GM12878 (cell line): ENCODE data around the gene SMAGP. TPM values are rescaled to one million over a fixed set of nuclear protein-coding genes. Genes with fewer than 3 reads are reported as not detected.

Source experiments
- ATAC-seq: fragments of 200-7000 bp; cut with Tn5 transposase; 3 replicates; pipeline ENCODE4 v1.9.1; 2020; ENCODE audit warnings: mild to moderate bottlenecking, moderate library complexity
- BruUV-seq: library from RNA; stranded (reverse); fragments of 400-500 nt; replicated peaks from 2 replicates; lab custom pipeline; 2021; lab: Mats Ljungman, UMichigan
- CTCF ChIA-PET: fragments of 300-600 bp; sonication (Branson Sonifier 250); formaldehyde crosslinking; extraction: SDS; loops from one replicate; lab custom pipeline; 2021; ENCODE audit warnings: inconsistent platforms; lab: Yijun Ruan, JAX
- POLR2A ChIA-PET: fragments of 350-600 bp; formaldehyde crosslinking; extraction: SDS; loops from one replicate; lab custom pipeline; 2021; ENCODE audit warnings: inconsistent platforms; lab: Charles Lee
- RAD21 ChIA-PET: fragments of 300-600 bp; sonication (Branson Sonifier 250); formaldehyde crosslinking; loops from one replicate; lab custom pipeline; 2023; ENCODE audit warnings: antibody characterized with exemption; ENCODE audit not compliant: unreplicated experiment; lab: Charles Lee
- SMC1A ChIA-PET: fragments of 300-600 bp; sonication (Branson Sonifier 250); formaldehyde crosslinking; loops from one replicate; lab custom pipeline; 2023; ENCODE audit not compliant: unreplicated experiment, uncharacterized antibody; lab: Charles Lee
- DNase-seq: peaks from one replicate; pipeline ENCODE4 v3.0.0-alpha.2; 2011; ENCODE audit warnings: low read depth, low spot score
- FAIRE-seq: peaks from 3 replicates; lab custom pipeline; 2011; peaks lifted over from hg19 to GRCh38; lab: Jason Lieb, UNC
- H2AFZ ChIP-seq: 2 replicates; pipeline ENCODE4 v1.6.0; 2011; ENCODE audit warnings: low read depth, low read length, control low read depth; ENCODE audit not compliant: control insufficient read depth
- H3K27ac ChIP-seq: 2 replicates; pipeline ENCODE4 v1.5.1; 2011; ENCODE audit warnings: control low read depth; ENCODE audit not compliant: control insufficient read depth, insufficient read depth
- H3K27me3 ChIP-seq, 2 experiments: replicated peaks in 1 of 2; 2 replicates each; pipeline versions ENCODE4 v1.6.0 to v1.6.1; 2011; ENCODE audit warnings: low read length in 1 of 2; ENCODE audit not compliant: control insufficient read depth in 2 of 2, insufficient read depth in 2 of 2
- H3K36me3 ChIP-seq, 2 experiments: 2 replicates each; pipeline ENCODE4 v1.5.1; 2011; ENCODE audit warnings: low read length in 1 of 2; ENCODE audit not compliant: control insufficient read depth in 2 of 2, insufficient read depth in 2 of 2
- H3K4me1 ChIP-seq: 2 replicates; pipeline ENCODE4 v1.6.1; 2011; ENCODE audit warnings: mild to moderate bottlenecking, low read length, moderate library complexity, mixed read lengths; ENCODE audit not compliant: control insufficient read depth, insufficient read depth
- H3K4me2 ChIP-seq: 2 replicates; pipeline ENCODE4 v1.6.0; 2011; ENCODE audit warnings: control low read depth; ENCODE audit not compliant: control insufficient read depth, insufficient read depth
- H3K4me3 ChIP-seq: fragments of 200-600 bp; sonication (generic); 2 replicates; pipeline ENCODE4 v1.5.1; 2016
- H3K79me2 ChIP-seq: 2 replicates; pipeline ENCODE4 v1.6.0; 2011; ENCODE audit warnings: low read length; ENCODE audit not compliant: control insufficient read depth, insufficient read depth
- H3K9ac ChIP-seq: 2 replicates; pipeline ENCODE4 v1.8.0; 2011; ENCODE audit warnings: low read length, control low read depth, mixed read lengths; ENCODE audit not compliant: control insufficient read depth, insufficient read depth
- H3K9me3 ChIP-seq: replicated peaks from 3 replicates; pipeline ENCODE4 v1.5.1; 2011; ENCODE audit warnings: mild to moderate bottlenecking, low read length; ENCODE audit not compliant: control insufficient read depth, insufficient read depth
- H4K20me1 ChIP-seq: 2 replicates; pipeline ENCODE4 v1.6.0; 2011; ENCODE audit not compliant: control insufficient read depth, insufficient read depth
- CEBPZ ChIP-seq: fragments of 150-350 bp; IDR thresholded peaks from 2 replicates; pipeline ENCODE4 v1.6.1; 2016; ENCODE audit warnings: low read depth, low read length
- CREB1 ChIP-seq: IDR thresholded peaks from 2 replicates; pipeline ENCODE4 v1.6.1; 2012; ENCODE audit warnings: low read depth, mild to moderate bottlenecking, inconsistent platforms
- EED ChIP-seq: sonication (generic); IDR thresholded peaks from 2 replicates; pipeline ENCODE4 v1.6.1; 2016; ENCODE audit warnings: antibody characterized with exemption, low read depth
- MEF2A ChIP-seq: IDR thresholded peaks from 2 replicates; pipeline ENCODE4 v1.6.1; 2011; ENCODE audit warnings: low read depth, mild to moderate bottlenecking, low read length, moderate library complexity; ENCODE audit not compliant: insufficient read depth
- NR2C1 ChIP-seq: fragments of 450-650 bp; IDR thresholded peaks from 2 replicates; pipeline ENCODE4 v1.6.1; 2017; ENCODE audit warnings: antibody characterized with exemption, mild to moderate bottlenecking, moderate library complexity
- POLR2AphosphoS5 ChIP-seq: IDR thresholded peaks from 2 replicates; pipeline ENCODE4 v1.6.1; 2011; ENCODE audit warnings: mild to moderate bottlenecking, low read length, inconsistent platforms
- STAT1 ChIP-seq: fragments of 450-650 bp; conservative IDR thresholded peaks from 2 replicates; pipeline ENCODE4 v1.6.1; 2014; ENCODE audit warnings: antibody characterized with exemption, mild to moderate bottlenecking
- TARDBP ChIP-seq: IDR thresholded peaks from 2 replicates; pipeline ENCODE4 v1.6.1; 2016; ENCODE audit warnings: borderline replicate concordance
- ZBTB11 ChIP-seq: fragments of 450-650 bp; formaldehyde crosslinking; IDR thresholded peaks from 2 replicates; pipeline ENCODE4 v1.5.0; 2022; ENCODE audit warnings: mild to moderate bottlenecking, missing genetic modification characterization
- WGBS: methylation state at CpG from one replicate; pipeline ENCODE4 v1.1.6; 2016; ENCODE audit warnings: low lambda C conversion rate; ENCODE audit not compliant: insufficient replicate concordance, insufficient coverage; ENCODE audit errors: missing lambda C conversion rate; 5-methylcytosine and 5-hydroxymethylcytosine counted together
- in situ Hi-C: fragments of 300-500 bp; cut with MboI; formaldehyde crosslinking; loops from 9 replicates; pipeline ENCODE4 v1.14.3; 2018; ENCODE audit warnings: mixed read lengths
- intact Hi-C: fragments of 100-400 bp; cut with micrococcal nuclease; formaldehyde crosslinking; loops from one replicate; pipeline ENCODE4 v1.14.2; 2022; ENCODE audit not compliant: unreplicated experiment
- polyA plus RNA-seq, 11 experiments: library from polyadenylated mRNA; depleted of rRNA in 4 of 11; unstranded in 6 of 11; stranded (reverse) in 5 of 11; fragments of >200 nt; fragmentation: Nextera tagmentation in 4 of 11; fragmentation: Illumina TruSeq in 1 of 11; extraction: Ambion mirVana in 4 of 11; extraction: Trizol in 1 of 11; gene quantifications; 1 replicate in 1 of 11; 2 replicates in 10 of 11; pipeline versions ENCODE4 v1.2.1 to v1.2.3, GENCODE V29; 2011 to 2016; ENCODE audit warnings: inconsistent platforms in 2 of 11, missing spikeins in 2 of 11, low read depth in 1 of 11
- total RNA-seq, 4 experiments: library from RNA; depleted of rRNA in 3 of 4; stranded (reverse); fragments of >200 nt in 3 of 4; fragmentation: Illumina TruSeq in 1 of 4; extraction: Trizol in 1 of 4; gene quantifications; 2 replicates each; pipeline versions ENCODE4 v1.2.1 to v1.2.3, GENCODE V29; 2013 to 2021
- TF ChIP-seq, protein P1 (sequence below): IDR thresholded peaks from 2 replicates; pipeline ENCODE4 v1.6.1; 2011; ENCODE audit warnings: low read depth, mild to moderate bottlenecking, low read length, moderate library complexity, borderline replicate concordance; ENCODE audit errors: extremely low read depth

SMAGP gene
- total and polyA plus RNA-seq, 10 of the 15 experiments (the other 5 are each of a cell fraction or from before 2014, with no cell fraction given), result 0.42 to 7.1 (median 3.9) TPM

GRCh38 chr12:51242120-51242519, 28.1 kb downstream of the SMAGP start:
- ATAC-seq (no peak), FAIRE-seq (no peak), DNase-seq (no peak)
- Histone ChIP-seq H3K9ac (no peak overlapping the region), H3K27ac (no peak overlapping the region), H4K20me1 (no peaks in the 10 kb centered on the region), H3K4me2 (no peak overlapping the region), H3K27me3 (no peaks in the 10 kb centered on the region), H3K4me3 (no peak overlapping the region), H2AFZ (no peak overlapping the region), H3K36me3 (peaks cover 6 to 34% of the 10 kb centered on the region in 2 experiments), H3K9me3 (no peaks in the 10 kb centered on the region), H3K79me2 (peaks cover 24% of the 10 kb centered on the region), H3K4me1 (peaks cover 13% of the 10 kb centered on the region)
- POLR2A ChIA-PET, result no interaction called here
- SMC1A ChIA-PET, result interaction anchor here (1.2 to 1.3 kb wide), 2 partner anchors 54 to 99 kb away, joined by 3 read pairs; no protein-coding TSS in a partner anchor
- CTCF ChIA-PET, result interaction anchor here (1.6 to 3.3 kb wide), 2 partner anchors 11 to 98 kb away, joined by 5 to 9 read pairs; no protein-coding TSS in a partner anchor
- RAD21 ChIA-PET, result interaction anchor here (0.5 kb wide), 1 partner anchor 90 kb away, joined by 3 read pairs; no protein-coding TSS in a partner anchor
- in situ Hi-C loops, result no loop called here
- WGBS, result 91% methylated on average over 7 of the region's 7 CpGs
- intact Hi-C loops, result no loop called here
- BruUV-seq, result no TSS peak
- TF ChIP-seq CREB1 (no peak), POLR2AphosphoS5 (peak; percentile 45; the same call in 1 of the 2 replicates)

- no peaks in the 10 kb centered on the region for H3K9me3 ChIP-seq
- H3K4me2 ChIP-seq, result no peak overlapping the region
- FAIRE-seq (no peak), DNase-seq (no peak), ATAC-seq (no peak)
- BruUV-seq, result no TSS peak
- H2AFZ ChIP-seq, result no peak overlapping the region
- H3K36me3 ChIP-seq, result peaks cover 6 to 33% of the 10 kb centered on the region in 2 experiments
- ChIA-PET CTCF (interaction anchor here (0.9 to 3.3 kb wide), 4 partner anchors 11 to 100 kb away, joined by 3 to 11 read pairs (median 7); no protein-coding TSS in a partner anchor), RAD21 (no interaction called here), POLR2A (interaction anchor here (1.6 kb wide), 1 partner anchor 187 kb away, joined by 3 read pairs; no protein-coding TSS in a partner anchor), SMC1A (interaction anchor here (0.6 to 1.8 kb wide), 5 partner anchors 9 to 69 kb away, joined by 3 to 4 read pairs (median 3); no protein-coding TSS in a partner anchor)
- no peaks in the 10 kb centered on the region for H4K20me1 ChIP-seq
- WGBS, result 93% methylated on average over 2 of the region's 2 CpGs
- no peak overlapping the region for H3K27ac ChIP-seq
- intact Hi-C loops (no loop called here), in situ Hi-C loops (no loop called here)
- peaks cover 5% of the 10 kb centered on the region for H3K4me1 ChIP-seq
- H3K27me3 ChIP-seq, result no peaks in the 10 kb centered on the region
- H3K4me3 ChIP-seq, result no peak overlapping the region
- peaks cover 24% of the 10 kb centered on the region for H3K79me2 ChIP-seq
- H3K9ac ChIP-seq, result no peak overlapping the region
- TF ChIP-seq NR2C1 (no peak), STAT1 (no peak), EED (no peak), TARDBP (no peak), CEBPZ (no peak), ZBTB11 (no peak), MEF2A (no peak)
- TF ChIP-seq, protein P1, sequence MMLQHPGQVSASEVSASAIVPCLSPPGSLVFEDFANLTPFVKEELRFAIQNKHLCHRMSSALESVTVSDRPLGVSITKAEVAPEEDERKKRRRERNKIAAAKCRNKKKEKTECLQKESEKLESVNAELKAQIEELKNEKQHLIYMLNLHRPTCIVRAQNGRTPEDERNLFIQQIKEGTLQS, result no peak
Measured at GRCh38 chr12:51240971-51241370, 29.2 kb downstream of the SMAGP start.
